AG09309 (cell line): ENCODE measurements around the gene FCAR.
"Not testable (repeated sequence)": the region's sequence is repeated elsewhere in the genome, so short reads cannot be mapped to it uniquely, and the experiment has no call there.

Experiments used
- DNase-seq: peaks from one replicate; pipeline ENCODE4 v3.0.0-alpha.2; 2010; ENCODE audit warnings: low read depth
- H3K4me3 ChIP-seq: 2 replicates; pipeline ENCODE4 v1.5.1; 2011; ENCODE audit warnings: mild to moderate bottlenecking, low read depth, low read length, moderate library complexity; ENCODE audit not compliant: control insufficient read depth
- CTCF ChIP-seq: IDR thresholded peaks from 2 replicates; pipeline ENCODE4 v1.5.1; 2011; ENCODE audit warnings: mild to moderate bottlenecking, low read depth, low read length, inconsistent platforms; ENCODE audit not compliant: insufficient read depth, control insufficient read depth; ENCODE audit errors: missing control alignments

The FCAR gene

GRCh38 chr19:54873990-54874389, at the start of gene FCAR:
Gene FCAR, plus strand, starts transcription at chr19:54874235. Its CDS starts 55 bp downstream, at chr19:54874290.
- TF ChIP-seq CTCF: no peak
- DNase-seq: no peak
- no peak within 1 kb of the TSS for H3K4me3 ChIP-seq

- H3K4me3 ChIP-seq, DNase-seq: not testable (repeated sequence)
Measured at GRCh38 chr19:54824416-54824815, 49.6 kb upstream of the FCAR start.

GRCh38 chr19:54825326-54825725, 48.7 kb upstream of the FCAR start:
- not testable (repeated sequence) for H3K4me3 ChIP-seq, DNase-seq

GRCh38 chr19:54828064-54828463, 46.0 kb upstream of the FCAR start:
- H3K4me3 ChIP-seq, DNase-seq: not testable (repeated sequence)

GRCh38 chr19:54832496-54832895, 41.5 kb upstream of the FCAR start, which contains the start of gene KIR2DS4:
Gene KIR2DS4, plus strand, starts transcription at chr19:54832676.
- not testable (repeated sequence) for DNase-seq

GRCh38 chr19:54835126-54835525, 38.9 kb upstream of the FCAR start:
- not testable (repeated sequence) for H3K4me3 ChIP-seq

More at GRCh38 chr19:54832496-54832895, 41.5 kb upstream of the FCAR start, which contains the start of gene KIR2DS4:
- H3K4me3 ChIP-seq: not testable (repeated sequence)

GRCh38 chr19:54837522-54837921, 36.5 kb upstream of the FCAR start:
- not testable (repeated sequence) for DNase-seq, H3K4me3 ChIP-seq

More at GRCh38 chr19:54835126-54835525, 38.9 kb upstream of the FCAR start:
- not testable (repeated sequence) for DNase-seq

GRCh38 chr19:54843171-54843570, 30.9 kb upstream of the FCAR start:
- not testable (repeated sequence) for DNase-seq, H3K4me3 ChIP-seq

- DNase-seq: not testable (repeated sequence)
Measured at GRCh38 chr19:54850061-54850640, 23.9 kb upstream of the FCAR start, which contains the start of gene KIR3DL2. Gene KIR3DL2, plus strand, starts transcription at chr19:54850443. Its CDS starts 33 bp downstream, at chr19:54850476.

GRCh38 chr19:54850930-54851329, 23.1 kb upstream of the FCAR start:
- DNase-seq: no peak
- no peak for TF ChIP-seq CTCF
- H3K4me3 ChIP-seq: no peak overlapping the region

More at GRCh38 chr19:54850061-54850640, 23.9 kb upstream of the FCAR start, which contains the start of gene KIR3DL2:
- H3K4me3 ChIP-seq: not testable (repeated sequence)

- no peak for TF ChIP-seq CTCF
- no peak for DNase-seq
- no peak overlapping the region for H3K4me3 ChIP-seq
Measured at GRCh38 chr19:54851353-54851752, 22.7 kb upstream of the FCAR start.

- not testable (repeated sequence) for DNase-seq, H3K4me3 ChIP-seq
Measured at GRCh38 chr19:54855241-54855640, 18.8 kb upstream of the FCAR start.

GRCh38 chr19:54858476-54858875, 15.6 kb upstream of the FCAR start:
- not testable (repeated sequence) for DNase-seq, H3K4me3 ChIP-seq

- DNase-seq, H3K4me3 ChIP-seq: not testable (repeated sequence)
Measured at GRCh38 chr19:54859421-54859820, 14.6 kb upstream of the FCAR start.

- DNase-seq, H3K4me3 ChIP-seq: not testable (repeated sequence)
Measured at GRCh38 chr19:54863459-54863858, 10.6 kb upstream of the FCAR start.
